HEK293 (cell line): Measurements from ENCODE around the gene FIGLA.

Experiments
- CTCF ChIA-PET: fragments of 350-600 bp; formaldehyde crosslinking; extraction: SDS; loops from one replicate; lab custom pipeline; 2021; ENCODE audit warnings: antibody characterized with exemption; lab: Yijun Ruan, JAX
- POLR2A ChIA-PET: fragments of 300-600 bp; formaldehyde crosslinking; extraction: SDS; loops from one replicate; lab custom pipeline; 2020; ENCODE audit warnings: antibody characterized with exemption, inconsistent platforms; lab: Yijun Ruan, JAX
- H3K27ac ChIP-seq: fragments of 200-500 bp; sonication (Bioruptor generic); 2 replicates; pipeline ENCODE4 v1.5.1; 2014; ENCODE audit warnings: low read depth, low read length, control low read depth, inconsistent platforms; ENCODE audit errors: extremely low read depth
- H3K36me3 ChIP-seq, 2 experiments: fragments of 200-500 bp in 1 of 2; sonication (Bioruptor generic) in 1 of 2; 1 replicate in 1 of 2; 2 replicates in 1 of 2; pipeline ENCODE4 v1.5.1; 2014 to 2017; ENCODE audit warnings: inconsistent platforms in 2 of 2, low read length in 2 of 2; ENCODE audit not compliant: control insufficient read depth in 2 of 2, insufficient read depth in 1 of 2
- H3K4me1 ChIP-seq: fragments of 200-500 bp; sonication (Bioruptor generic); 2 replicates; pipeline ENCODE4 v1.5.1; 2014; ENCODE audit warnings: mild to moderate bottlenecking, low read length, inconsistent platforms; ENCODE audit not compliant: control insufficient read depth, insufficient read depth
- H3K4me3 ChIP-seq: 2 replicates; pipeline ENCODE4 v1.5.1; 2011; ENCODE audit warnings: low read depth, mild to moderate bottlenecking, control low read depth, low read length, moderate library complexity
- H3K9me3 ChIP-seq: fragments of 200-500 bp; sonication (Bioruptor generic); 2 replicates; pipeline ENCODE4 v1.5.1; 2014; ENCODE audit warnings: low read depth, low read length, inconsistent platforms; ENCODE audit not compliant: control insufficient read depth, insufficient read depth
- BCL11B ChIP-seq: fragments of 450-650 bp; formaldehyde crosslinking; IDR thresholded peaks from 2 replicates; pipeline ENCODE4 v1.5.1; 2016; ENCODE audit warnings: low read depth, missing biosample characterization, missing genetic modification characterization
- FEZF1 ChIP-seq: fragments of 450-650 bp; formaldehyde crosslinking; IDR thresholded peaks from 2 replicates; pipeline ENCODE4 v1.5.1; 2016; ENCODE audit warnings: missing biosample characterization, missing genetic modification characterization
- GLI2 ChIP-seq: fragments of 450-650 bp; formaldehyde crosslinking; IDR thresholded peaks from 2 replicates; pipeline ENCODE4; 2017; ENCODE audit warnings: missing biosample characterization, missing genetic modification characterization, low read depth, borderline replicate concordance
- GLIS1 ChIP-seq: fragments of 450-650 bp; formaldehyde crosslinking; IDR thresholded peaks from 2 replicates; pipeline ENCODE4 v1.5.1; 2016; ENCODE audit warnings: missing biosample characterization, missing genetic modification characterization
- HIC1 ChIP-seq: fragments of 450-650 bp; formaldehyde crosslinking; IDR thresholded peaks from 2 replicates; pipeline ENCODE4 v1.5.1; 2016; ENCODE audit warnings: missing biosample characterization, missing genetic modification characterization
- HOXD13 ChIP-seq: sonication (generic); formaldehyde crosslinking; IDR thresholded peaks from 2 replicates; pipeline ENCODE4 v1.8.0; 2022; ENCODE audit warnings: missing genetic modification reagents, borderline replicate concordance
- KLF16 ChIP-seq: fragments of 450-650 bp; formaldehyde crosslinking; IDR thresholded peaks from 2 replicates; pipeline ENCODE4 v1.5.1; 2017; ENCODE audit warnings: missing biosample characterization, missing genetic modification characterization
- KLF8 ChIP-seq: fragments of 450-650 bp; formaldehyde crosslinking; IDR thresholded peaks from 2 replicates; pipeline ENCODE4 v1.5.1; 2016; ENCODE audit warnings: missing biosample characterization, missing genetic modification characterization
- ZBTB7A ChIP-seq: fragments of 450-650 bp; formaldehyde crosslinking; IDR thresholded peaks from 2 replicates; pipeline ENCODE4 v1.5.1; 2016; ENCODE audit warnings: low read depth, missing biosample characterization, missing genetic modification characterization
- ZBTB8A ChIP-seq: fragments of 450-650 bp; formaldehyde crosslinking; IDR thresholded peaks from 2 replicates; pipeline ENCODE4 v1.5.1; 2016; ENCODE audit warnings: missing biosample characterization, missing genetic modification characterization
- ZEB2 ChIP-seq: fragments of 450-650 bp; formaldehyde crosslinking; IDR thresholded peaks from 2 replicates; pipeline ENCODE4 v1.5.1; 2016; ENCODE audit warnings: missing biosample characterization, missing genetic modification characterization
- ZNF10 ChIP-seq: fragments of 450-650 bp; formaldehyde crosslinking; IDR thresholded peaks from 2 replicates; pipeline ENCODE4 v1.5.1; 2017; ENCODE audit warnings: missing biosample characterization, missing genetic modification characterization
- ZNF146 ChIP-seq: fragments of 450-650 bp; formaldehyde crosslinking; IDR thresholded peaks from 2 replicates; pipeline ENCODE4 v1.5.1; 2016; ENCODE audit warnings: missing biosample characterization, missing genetic modification characterization
- ZNF266 ChIP-seq: fragments of 450-650 bp; formaldehyde crosslinking; IDR thresholded peaks from 2 replicates; pipeline ENCODE4 v1.5.1; 2016; ENCODE audit warnings: missing biosample characterization, missing genetic modification characterization, low read depth
- ZNF280C ChIP-seq: fragments of 450-650 bp; formaldehyde crosslinking; IDR thresholded peaks from 2 replicates; pipeline ENCODE4 v1.5.1; 2016; ENCODE audit warnings: missing biosample characterization, missing genetic modification characterization
- ZNF341 ChIP-seq: fragments of 450-650 bp; formaldehyde crosslinking; IDR thresholded peaks from 2 replicates; pipeline ENCODE4; 2016; ENCODE audit warnings: low read depth, missing biosample characterization, missing genetic modification characterization
- ZNF394 ChIP-seq: fragments of 450-650 bp; formaldehyde crosslinking; IDR thresholded peaks from 2 replicates; pipeline ENCODE4 v1.5.1; 2016; ENCODE audit warnings: missing biosample characterization, missing genetic modification characterization, mild to moderate bottlenecking, moderate library complexity, borderline replicate concordance
- ZNF433 ChIP-seq: fragments of 450-650 bp; formaldehyde crosslinking; IDR thresholded peaks from 2 replicates; pipeline ENCODE4 v1.5.1; 2016; ENCODE audit warnings: missing biosample characterization, missing genetic modification characterization, low read depth
- ZNF585B ChIP-seq: fragments of 450-650 bp; formaldehyde crosslinking; IDR thresholded peaks from 2 replicates; pipeline ENCODE4 v1.5.1; 2016; ENCODE audit warnings: missing biosample characterization, missing genetic modification characterization
- ZNF600 ChIP-seq: fragments of 450-650 bp; formaldehyde crosslinking; IDR thresholded peaks from 2 replicates; pipeline ENCODE4 v1.5.1; 2016; ENCODE audit warnings: missing biosample characterization, missing genetic modification characterization
- ZNF610 ChIP-seq: fragments of 450-650 bp; formaldehyde crosslinking; IDR thresholded peaks from 2 replicates; pipeline ENCODE4 v1.5.1; 2016; ENCODE audit warnings: missing biosample characterization, missing genetic modification characterization, borderline replicate concordance
- ZNF621 ChIP-seq: fragments of 450-650 bp; formaldehyde crosslinking; IDR thresholded peaks from 2 replicates; pipeline ENCODE4 v1.5.1; 2017; ENCODE audit warnings: missing biosample characterization, missing genetic modification characterization
- ZNF654 ChIP-seq: fragments of 450-650 bp; formaldehyde crosslinking; IDR thresholded peaks from 2 replicates; pipeline ENCODE4 v1.5.1; 2016; ENCODE audit warnings: low read depth, missing biosample characterization, missing genetic modification characterization
- ZNF830 ChIP-seq: fragments of 450-650 bp; IDR thresholded peaks from 2 replicates; pipeline ENCODE4 v1.5.0; 2018; ENCODE audit warnings: missing biosample characterization, missing genetic modification characterization, low read depth, mild to moderate bottlenecking, moderate library complexity

Gene FIGLA

GRCh38 chr2:70753902-70754301 is 36.5 kb downstream of the FIGLA start (continued):
- TF ChIP-seq HIC1 (tag by site-specific recombination) (no peak), ZNF621 (no peak), ZNF280C (no peak), ZEB2 (tag by site-specific recombination) (no peak), KLF8 (tag by site-specific recombination) (no peak), ZNF341 (tag by site-specific recombination) (no peak), ZNF433 (tag by site-specific recombination) (no peak)

GRCh38 chr2:70753031-70753430 is 37.4 kb downstream of the FIGLA start:
- no peak overlapping the region for H3K27ac ChIP-seq
- no peaks in the 10 kb centered on the region for H3K36me3 ChIP-seq
- no peak overlapping the region for H3K4me3 ChIP-seq
- CTCF ChIA-PET: interaction anchor here (0.5 to 2.5 kb wide), 2 partner anchors 15 to 36 kb away, joined by 5 to 10 read pairs; partner anchors contain the start of gene ADD2
- POLR2A ChIA-PET: no interaction called here
- H3K4me1 ChIP-seq: peaks cover 4% of the 10 kb centered on the region; the same call in 1 of the 2 replicates
- H3K9me3 ChIP-seq: no peaks in the 10 kb centered on the region
- TF ChIP-seq ZNF610 (tag by site-specific recombination) (no peak), FEZF1 (tag by site-specific recombination) (peak; percentile 13; the same call in 1 of the 2 replicates), ZNF600 (tag by site-specific recombination) (no peak)
- TF ChIP-seq, all 188 proteins: peak for 1

GRCh38 chr2:70752396-70752795 is 38.0 kb downstream of the FIGLA start:
- Histone ChIP-seq H3K36me3 (no peaks in the 10 kb centered on the region), H3K9me3 (no peaks in the 10 kb centered on the region), H3K4me3 (no peak overlapping the region), H3K27ac (no peak overlapping the region), H3K4me1 (peaks cover 4% of the 10 kb centered on the region; the same call in 1 of the 2 replicates)
- TF ChIP-seq ZNF585B (tag by site-specific recombination): no peak
- no peak for TF ChIP-seq GLI2 (tag by site-specific recombination)
- no peak for TF ChIP-seq ZNF654 (tag by site-specific recombination)
- TF ChIP-seq ZNF266: no peak
- TF ChIP-seq GLIS1: no peak
- no peak for TF ChIP-seq HOXD13 (CRISPR knock-in tag)
- no peak for TF ChIP-seq ZNF146
- no peak for TF ChIP-seq ZNF394
- no peak for TF ChIP-seq ZBTB7A
- TF ChIP-seq ZBTB8A (tag by site-specific recombination): no peak
- TF ChIP-seq ZNF341 (tag by site-specific recombination): no peak
- no peak for TF ChIP-seq ZNF830
- no peak for TF ChIP-seq ZNF10 (tag by site-specific recombination)
- no peak for TF ChIP-seq KLF16
- TF ChIP-seq BCL11B (tag by site-specific recombination): no peak
- ChIA-PET POLR2A (no interaction called here), CTCF (interaction anchor here (0.8 to 2.5 kb wide), 2 partner anchors 16 to 119 kb away, joined by 3 to 10 read pairs; partner anchors contain the start of gene ADD2)
